ENCODE results near the gene CT45A2.
"Not testable (repeated sequence)": the region's sequence is repeated elsewhere in the genome, so short reads cannot be mapped to it uniquely, and the experiment has no call there.

DNA sequence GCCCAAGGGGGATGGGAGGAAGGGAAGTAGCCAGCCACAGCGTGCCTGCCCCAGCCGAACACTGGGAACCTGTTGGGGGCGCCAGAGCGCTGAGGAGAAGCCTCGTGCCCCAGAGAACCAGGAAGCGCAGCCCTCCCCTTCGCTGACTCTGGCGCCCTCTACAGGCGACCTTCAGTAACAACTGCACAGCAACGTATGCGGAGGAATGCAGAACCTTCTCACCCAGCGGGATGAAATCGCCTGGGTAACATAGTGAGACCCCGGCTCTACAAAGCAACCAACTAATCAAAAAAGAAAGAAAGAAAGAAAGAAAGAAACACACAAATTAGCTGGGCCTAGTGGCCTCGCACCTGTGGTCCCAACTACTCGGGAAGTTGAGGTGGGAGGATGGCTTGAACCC is 17.1 kb downstream of the CT45A2 start, which contains the start of gene CT45A6:
- TF ChIP-seq, protein P1, sequence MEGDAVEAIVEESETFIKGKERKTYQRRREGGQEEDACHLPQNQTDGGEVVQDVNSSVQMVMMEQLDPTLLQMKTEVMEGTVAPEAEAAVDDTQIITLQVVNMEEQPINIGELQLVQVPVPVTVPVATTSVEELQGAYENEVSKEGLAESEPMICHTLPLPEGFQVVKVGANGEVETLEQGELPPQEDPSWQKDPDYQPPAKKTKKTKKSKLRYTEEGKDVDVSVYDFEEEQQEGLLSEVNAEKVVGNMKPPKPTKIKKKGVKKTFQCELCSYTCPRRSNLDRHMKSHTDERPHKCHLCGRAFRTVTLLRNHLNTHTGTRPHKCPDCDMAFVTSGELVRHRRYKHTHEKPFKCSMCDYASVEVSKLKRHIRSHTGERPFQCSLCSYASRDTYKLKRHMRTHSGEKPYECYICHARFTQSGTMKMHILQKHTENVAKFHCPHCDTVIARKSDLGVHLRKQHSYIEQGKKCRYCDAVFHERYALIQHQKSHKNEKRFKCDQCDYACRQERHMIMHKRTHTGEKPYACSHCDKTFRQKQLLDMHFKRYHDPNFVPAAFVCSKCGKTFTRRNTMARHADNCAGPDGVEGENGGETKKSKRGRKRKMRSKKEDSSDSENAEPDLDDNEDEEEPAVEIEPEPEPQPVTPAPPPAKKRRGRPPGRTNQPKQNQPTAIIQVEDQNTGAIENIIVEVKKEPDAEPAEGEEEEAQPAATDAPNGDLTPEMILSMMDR (IDR thresholded peaks at IDR 0.05): not testable (repeated sequence)
- not testable (repeated sequence) for TF ChIP-seq POLR2AphosphoS5 (IDR thresholded peaks at IDR 0.05; ENCODE audit: insufficient read depth in 1 of 2, low read depth in 1 of 2); POLR2A (IDR thresholded peaks at IDR 0.05)

Data from vagina (tissue), 2 donors.